HG03159 (cell line): ENCODE results near the gene NIPSNAP2.
"Not testable (repeated sequence)": the region's sequence is repeated elsewhere in the genome, so short reads cannot be mapped to it uniquely, and the experiment has no call there.

ENCODE experiments used
- ATAC-seq: cut with Tn5 transposase; IDR thresholded peaks from one replicate; pipeline ENCODE4 v1.9.1; 2021; ENCODE audit warnings: mild to moderate bottlenecking, moderate library complexity; ENCODE audit not compliant: unreplicated experiment

NIPSNAP2 gene

DNA sequence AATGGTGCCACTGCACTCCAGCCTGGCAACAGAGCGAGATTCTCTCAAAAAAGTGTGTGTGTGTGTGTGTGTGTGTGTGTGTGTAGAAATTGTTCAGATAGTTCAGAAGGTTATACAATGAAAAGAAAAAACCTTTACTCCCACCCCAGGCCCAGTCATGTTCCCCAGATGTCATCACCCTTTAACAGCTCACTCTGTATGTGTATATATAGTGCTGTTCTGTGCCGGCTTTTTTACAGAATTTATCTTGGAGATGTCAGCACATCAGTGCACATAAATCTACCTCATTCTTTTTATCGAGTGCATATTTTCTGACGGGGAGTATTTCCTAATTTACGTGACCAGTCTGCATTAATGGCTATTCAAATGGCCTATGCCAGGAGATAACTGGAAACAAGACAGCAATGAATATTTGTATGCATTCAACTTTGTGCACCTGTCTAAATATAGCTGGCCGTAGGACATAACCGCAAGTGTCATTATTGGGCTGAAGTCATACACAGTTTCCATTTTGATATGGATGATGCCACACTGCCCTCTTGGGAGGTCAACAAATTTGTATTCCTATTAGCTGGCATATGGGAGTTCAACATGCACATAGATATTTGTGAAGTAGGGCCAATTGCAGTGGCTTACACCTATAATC is 11.7 kb downstream of the NIPSNAP2 start:
- no peak for ATAC-seq

DNA sequence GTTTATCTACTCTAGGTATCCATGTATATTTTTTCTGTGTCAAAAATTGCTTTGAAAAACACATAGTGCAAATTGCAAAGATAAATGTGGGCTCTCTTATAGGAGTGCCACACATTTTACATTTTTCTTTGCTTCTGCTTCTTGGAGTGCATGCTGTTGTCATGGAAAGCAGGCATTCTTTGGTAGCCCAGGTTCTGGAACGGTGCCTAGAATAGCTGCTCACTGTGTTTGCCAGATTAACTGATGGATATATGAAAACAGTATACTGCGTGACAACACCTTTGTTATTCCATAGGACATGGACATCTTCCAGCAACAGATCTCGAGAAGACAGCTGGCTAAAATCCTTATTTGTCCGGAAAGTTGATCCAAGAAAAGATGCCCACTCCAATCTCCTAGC is 13.4 kb downstream of the NIPSNAP2 start:
- no peak for ATAC-seq

DNA sequence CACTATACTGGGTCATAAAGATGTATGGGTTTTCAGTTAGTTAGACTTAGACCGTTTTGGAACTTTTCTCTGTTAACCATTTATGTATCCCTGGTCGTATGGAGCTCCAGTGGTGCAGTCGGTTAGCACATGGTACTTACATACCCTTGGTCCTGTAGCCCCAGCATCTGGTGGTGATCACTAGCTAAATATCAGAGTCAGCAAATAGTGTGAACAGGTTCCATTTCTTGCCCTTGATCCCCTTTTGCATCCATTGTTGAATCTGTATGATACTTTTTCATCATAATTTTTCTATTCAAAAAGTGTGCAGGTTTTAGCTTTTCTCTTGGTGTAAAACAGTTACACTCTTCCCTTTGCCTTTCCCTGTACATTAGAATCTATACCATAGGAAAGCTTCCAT is 15.9 kb downstream of the NIPSNAP2 start:
- no peak for ATAC-seq

DNA sequence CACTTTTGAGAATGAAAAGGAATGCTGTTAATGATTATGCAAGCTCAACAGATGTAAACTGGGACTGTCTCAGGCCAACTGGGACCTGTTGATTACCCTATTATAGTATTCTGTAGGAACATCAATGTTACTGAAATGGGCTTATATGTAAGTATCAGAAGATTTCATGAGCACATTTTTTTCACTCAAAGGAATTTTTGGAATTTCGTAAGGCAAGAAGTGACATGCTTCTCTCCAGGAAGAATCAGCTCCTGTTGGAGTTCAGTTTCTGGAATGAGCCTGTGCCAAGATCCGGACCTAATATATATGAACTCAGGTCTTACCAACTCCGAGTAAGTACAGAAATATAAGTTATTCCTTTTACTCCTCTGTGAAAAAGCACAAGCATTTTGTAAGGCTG is 19.2 kb downstream of the NIPSNAP2 start:
- no peak for ATAC-seq

DNA sequence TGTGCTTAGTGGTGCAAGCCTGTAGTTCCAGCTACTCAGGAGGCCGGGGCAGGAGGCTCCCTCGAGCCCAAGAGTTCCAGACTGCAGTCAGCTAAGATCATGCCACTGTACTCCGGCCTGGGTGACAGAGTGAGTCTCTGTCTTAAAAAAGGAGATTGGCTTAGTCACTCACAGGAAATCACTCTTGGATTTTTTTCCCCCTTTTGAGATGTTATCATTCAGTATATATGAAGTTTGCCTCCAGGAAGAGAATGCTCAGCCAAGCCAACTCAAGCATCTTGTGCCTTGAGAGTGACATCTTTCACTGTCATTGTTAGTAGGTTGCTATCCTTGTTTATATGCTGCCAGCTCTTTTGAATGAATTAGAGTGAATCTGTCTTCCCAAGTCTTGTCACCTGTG is 28.0 kb downstream of the NIPSNAP2 start:
- no peak for ATAC-seq

DNA sequence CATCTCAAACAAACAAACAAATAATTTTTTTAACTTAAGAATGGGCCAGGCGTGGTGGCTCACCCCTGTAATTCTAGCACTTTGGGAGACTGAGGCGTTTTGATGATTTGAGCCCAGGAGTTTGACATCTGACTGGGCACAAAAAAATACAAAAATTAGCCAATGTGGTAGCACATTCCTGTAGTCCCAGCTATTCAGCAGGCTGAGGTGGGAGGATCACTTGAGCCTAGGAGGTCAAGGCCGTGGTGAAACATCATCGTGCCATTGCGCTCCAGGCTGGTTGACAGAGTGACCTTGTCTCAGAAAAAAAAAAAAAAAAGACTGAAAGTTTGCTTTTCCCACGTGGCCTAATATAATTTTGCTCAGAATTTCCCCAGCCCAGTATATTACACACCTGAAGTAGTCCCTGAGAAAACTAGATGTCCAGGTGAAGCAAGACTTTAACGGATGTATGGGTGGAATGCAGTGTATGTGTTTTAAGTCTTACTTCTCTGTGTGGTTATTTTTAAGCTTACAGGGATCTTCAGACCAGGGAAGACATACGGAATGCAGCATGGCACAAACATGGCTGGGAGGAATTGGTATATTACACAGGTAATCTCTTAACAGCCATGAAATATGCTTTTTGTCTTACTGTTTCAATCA is 32.6 kb downstream of the NIPSNAP2 start:
- ATAC-seq = no peak

DNA sequence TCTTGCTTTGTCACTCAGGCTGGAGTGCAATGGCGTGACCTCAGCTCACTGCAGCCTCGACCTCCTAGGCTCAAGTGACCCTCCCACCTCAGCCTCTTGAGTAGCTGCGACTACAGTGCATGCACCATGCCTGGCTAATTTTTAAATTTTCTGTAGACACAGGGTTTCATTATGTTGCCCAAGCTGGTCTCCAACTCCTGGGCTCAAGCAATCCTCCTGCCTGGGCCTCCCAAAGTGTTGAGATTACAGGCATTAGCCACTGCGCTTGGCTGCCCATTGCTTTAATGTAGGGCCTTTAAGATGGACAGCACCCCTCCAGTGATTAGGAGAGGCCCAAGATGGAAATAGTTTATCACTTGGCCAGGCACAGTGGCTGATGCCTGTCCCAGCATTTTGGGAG is 39.4 kb downstream of the NIPSNAP2 start:
- no peak for ATAC-seq

DNA sequence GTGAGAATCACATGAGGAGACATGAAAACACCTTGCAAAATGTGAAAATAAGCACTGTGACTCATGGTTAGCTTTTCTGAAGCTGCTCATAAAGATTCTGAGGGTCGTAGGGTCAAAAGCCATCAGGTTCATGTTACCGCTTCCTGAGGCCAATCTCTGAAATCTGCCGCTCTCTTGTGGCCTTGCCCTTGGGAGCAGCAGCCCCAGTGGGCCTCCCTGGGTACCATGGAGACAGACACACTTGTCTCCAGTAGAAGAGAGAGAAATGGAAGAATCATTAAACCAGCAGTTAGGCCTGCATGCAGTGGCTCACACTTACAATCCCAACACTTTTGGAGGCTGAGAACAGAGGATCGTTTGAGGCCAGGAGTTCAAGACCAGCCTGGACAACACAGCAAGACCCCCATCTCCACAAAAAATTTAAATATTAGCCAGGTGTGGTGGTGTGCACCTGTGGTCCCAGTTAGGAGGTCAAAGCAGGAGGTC is 42.8 kb downstream of the NIPSNAP2 start:
- no peak for ATAC-seq

DNA sequence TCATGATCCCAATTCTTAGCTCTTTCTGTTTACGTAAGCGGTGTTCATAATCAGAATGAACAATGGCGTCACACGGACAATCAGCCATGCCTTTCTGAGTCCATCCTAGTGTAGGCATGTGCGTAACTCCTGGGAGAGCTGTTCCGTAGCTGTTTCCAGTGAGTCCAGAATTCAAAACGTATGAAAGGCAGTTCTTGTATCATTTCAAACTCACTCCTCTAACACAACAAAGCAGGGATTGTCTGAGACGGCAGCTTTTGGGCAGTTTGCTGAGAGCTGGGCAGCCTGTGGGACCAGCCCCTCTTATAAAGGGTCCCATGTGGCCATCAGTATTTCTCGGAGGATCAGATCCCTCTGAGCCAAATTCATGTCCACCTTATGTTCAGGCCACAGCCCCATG is 43.5 kb downstream of the NIPSNAP2 start:
- ATAC-seq = no peak

DNA sequence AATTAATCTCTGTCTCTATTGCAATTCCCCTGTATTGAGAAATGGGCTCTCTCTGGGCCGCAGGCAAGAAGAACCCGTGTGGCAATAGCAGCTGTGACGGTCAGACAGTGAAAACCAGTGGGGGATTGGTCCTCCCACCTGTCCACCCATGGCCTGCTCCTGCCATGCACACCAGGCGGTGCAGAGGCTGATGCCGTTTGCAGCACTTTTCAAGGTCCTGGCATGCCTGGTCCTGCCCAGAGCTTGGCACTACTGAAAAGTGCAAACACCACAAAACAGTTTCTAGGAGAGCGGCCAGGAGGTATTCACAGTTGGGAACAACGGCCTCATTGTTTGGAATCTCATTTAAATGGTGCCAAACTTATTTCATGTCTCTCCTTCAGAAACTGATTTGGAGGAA is 45.3 kb downstream of the NIPSNAP2 start:
- ATAC-seq = no peak

DNA sequence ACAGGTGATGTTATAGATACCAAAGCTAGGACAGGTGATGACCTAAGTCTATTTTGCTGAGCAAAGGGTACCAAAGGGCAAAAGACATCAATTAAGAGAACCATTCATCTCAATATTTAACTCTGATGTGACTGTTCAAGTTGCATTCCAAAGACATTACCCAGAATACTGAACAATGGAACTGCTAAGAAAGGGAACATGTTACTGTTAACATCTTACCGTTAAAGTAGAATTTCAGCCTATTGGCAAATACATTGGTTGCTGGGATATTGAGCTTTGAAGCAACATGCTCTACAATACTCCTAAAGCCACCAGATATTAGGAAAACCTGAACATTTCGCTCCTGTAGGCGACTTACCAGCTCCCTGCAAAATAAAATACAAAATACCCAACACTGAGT is 52.6 kb downstream of the NIPSNAP2 start:
- ATAC-seq = not testable (repeated sequence)

DNA sequence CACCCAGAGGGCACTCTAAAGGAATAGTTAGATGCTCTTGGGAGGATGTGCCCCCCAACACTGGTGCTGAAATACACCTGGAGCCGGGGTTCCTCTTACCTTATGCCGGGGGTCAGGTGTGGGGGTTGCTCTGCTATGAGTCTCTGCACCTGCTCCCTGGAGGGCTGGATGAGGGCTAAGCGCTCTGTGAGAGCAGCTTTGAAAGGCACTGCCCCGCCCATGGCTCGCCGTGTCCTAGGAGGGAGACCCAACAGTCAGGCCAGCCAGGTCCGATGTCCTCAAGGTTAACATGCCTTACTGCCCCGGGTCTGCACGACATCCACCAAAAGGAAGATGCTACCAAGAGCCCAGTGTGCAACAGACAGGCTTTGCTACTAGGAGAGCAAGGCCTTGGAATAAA is 55.1 kb downstream of the NIPSNAP2 start:
- no peak for ATAC-seq

DNA sequence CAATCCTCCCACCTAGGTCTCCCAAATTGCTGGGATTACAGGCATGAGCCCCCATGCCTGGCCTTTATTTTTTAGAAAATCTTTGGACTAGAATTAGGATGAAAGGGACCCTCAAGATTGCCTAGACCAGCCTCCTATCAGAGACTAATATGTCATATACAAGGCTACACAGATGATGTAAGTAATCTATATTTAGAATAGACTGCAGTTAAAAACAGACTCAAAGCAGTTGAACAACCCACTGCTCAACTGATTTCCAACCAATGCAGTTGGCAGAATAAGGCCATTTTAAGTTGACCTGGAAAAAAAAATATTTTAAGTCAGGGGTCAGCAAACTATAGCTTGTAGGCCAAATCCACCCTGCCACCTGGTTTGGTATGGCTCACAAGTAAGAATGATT is 59.1 kb downstream of the NIPSNAP2 start:
- no peak for ATAC-seq

DNA sequence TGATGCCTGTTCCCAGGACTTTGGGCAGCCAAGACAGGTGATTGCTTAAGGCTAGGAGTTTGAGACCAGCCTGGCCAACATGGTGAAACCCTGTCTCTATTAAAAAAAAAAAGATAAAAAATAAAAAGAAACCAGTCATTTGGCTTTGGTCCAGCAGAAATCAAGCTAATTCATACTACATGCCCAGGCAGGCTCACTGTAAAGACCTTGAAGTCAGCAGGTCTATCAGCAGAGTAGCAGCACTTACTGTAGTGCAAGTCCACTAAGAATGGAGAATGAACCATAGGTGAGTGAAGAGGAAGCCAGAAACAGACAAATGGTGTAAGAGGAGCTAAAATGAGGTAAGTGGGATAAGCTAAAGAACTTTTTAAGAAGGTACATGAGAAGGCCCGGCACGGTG is 62.2 kb downstream of the NIPSNAP2 start:
- ATAC-seq = no peak

DNA sequence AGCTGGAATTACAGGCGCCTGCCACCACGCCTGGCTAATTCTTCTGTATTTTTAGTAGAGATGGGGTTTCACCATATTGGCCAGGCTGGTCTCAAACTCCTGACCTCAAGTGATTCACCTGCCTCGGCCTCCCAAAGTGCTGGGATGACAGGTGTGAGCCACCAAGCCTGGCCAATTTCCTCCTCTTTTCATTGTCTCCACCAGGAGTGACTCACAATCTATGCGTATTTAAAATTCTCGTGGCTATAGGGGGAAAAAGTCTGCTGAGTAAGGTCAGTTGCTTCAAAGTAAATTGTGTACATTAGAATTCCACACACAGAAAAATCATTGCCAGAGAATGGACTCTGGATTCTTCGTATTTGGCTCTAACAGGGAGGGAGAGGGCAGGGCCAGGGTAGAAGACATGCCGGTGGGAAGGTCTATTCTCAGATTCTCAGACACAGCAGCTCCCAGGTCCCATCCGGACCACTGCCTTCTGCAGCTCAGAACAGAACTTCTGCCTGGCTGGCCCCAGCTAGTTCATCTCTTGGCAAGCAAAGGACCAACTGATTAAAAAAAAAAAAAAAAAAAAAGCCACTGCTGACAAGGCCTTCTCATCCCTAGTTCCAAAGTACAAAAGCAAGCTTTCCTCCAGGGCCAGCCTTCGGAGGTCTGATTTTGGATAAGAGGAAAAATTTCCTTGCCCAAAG is 64.7 kb downstream of the NIPSNAP2 start:
- no peak for ATAC-seq

DNA sequence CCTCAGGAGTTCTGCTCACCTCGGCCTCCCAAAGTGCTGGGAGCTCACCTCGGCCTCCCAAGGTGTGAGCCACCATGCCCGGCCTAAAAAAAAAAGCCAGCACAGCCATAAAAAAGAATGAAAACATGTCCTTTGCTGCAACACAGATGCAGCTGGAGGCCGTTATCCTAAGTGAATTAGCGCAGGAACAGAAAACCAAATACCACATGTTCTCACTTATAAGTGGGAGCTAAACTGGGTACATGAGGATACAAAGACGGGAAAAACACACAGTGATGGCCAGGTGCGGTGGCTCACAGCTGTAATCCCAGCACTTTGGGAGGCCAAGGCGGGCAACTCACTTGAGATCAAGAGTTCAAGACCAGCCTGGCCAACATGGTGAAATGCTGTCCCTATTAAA is 66.0 kb downstream of the NIPSNAP2 start:
- ATAC-seq = no peak

DNA sequence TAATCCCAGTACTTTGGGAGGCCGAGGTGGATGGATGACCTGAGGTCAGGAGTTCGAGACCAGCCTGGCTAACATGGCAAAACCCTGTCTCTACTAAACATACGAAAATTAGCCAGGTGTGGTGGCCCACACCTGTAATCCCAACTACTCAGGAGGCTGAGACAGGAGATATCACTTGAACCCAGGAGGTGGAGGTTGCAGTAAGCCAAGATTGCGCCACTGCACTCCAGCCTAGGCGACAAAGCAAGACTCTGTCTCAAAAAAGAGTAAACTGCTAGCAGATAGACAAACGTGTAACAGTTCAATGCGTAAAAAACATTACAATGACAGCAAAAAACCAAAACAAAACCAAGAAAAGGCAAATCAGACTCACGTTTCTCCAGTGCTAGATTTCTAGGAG is 67.2 kb downstream of the NIPSNAP2 start:
- ATAC-seq = not testable (repeated sequence)

DNA sequence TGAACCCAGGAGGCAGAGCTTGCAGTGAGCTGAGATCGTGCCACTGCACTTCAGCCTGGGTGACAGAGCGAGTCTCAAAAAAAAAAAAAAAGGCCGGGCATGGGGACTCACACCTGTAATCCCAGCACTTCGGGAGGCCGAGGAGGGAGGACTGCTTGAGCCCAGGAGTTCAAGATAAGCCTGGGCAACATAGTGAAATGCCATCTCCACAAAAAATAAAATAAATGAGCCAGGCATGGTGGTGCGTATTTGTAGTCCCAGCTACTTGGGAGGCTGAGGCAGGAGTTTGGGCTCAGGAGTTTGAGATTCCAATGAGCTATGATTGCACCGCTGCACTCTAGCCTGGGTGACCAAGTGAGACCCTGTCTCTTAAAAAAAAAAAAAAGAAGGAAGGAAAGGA is 68.2 kb downstream of the NIPSNAP2 start:
- not testable (repeated sequence) for ATAC-seq

DNA sequence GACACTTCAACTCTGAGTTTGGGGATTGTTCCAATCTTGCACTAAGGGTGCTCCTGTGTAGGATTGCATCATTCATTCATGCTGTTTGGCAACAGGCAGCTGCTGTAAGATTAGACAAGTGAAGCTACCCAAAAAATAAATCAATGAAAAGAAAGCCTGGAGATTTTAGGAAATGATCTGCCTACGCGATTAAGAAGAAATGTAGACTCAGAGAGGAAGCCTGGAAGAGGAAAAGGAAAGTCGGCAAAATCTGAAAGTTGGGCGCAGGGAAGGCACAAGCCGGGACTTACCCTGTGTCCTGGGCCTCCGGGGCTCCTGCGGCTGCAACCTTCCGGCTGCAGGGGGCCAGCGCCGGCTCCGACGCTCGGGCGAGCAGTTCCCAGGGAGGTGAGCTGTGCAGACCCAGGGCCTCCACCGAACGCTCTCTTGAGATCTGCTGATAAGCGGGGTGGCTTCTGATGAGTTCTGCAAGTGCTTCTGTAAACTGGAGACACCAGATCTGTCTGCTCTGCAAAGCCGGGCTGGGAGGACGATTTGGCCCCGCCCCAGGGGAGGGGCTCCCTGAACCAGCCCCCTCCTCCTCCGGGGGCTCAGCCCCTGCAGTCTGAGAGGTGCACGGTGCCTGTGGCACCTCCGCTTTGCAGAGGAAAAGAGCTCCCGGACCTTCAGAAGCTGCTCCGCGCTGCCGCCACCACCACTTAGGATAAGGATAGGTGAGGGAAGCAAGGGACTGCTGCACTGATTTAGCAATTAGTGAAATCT is 69.5 kb downstream of the NIPSNAP2 start:
- peak; percentile 95 for ATAC-seq

DNA sequence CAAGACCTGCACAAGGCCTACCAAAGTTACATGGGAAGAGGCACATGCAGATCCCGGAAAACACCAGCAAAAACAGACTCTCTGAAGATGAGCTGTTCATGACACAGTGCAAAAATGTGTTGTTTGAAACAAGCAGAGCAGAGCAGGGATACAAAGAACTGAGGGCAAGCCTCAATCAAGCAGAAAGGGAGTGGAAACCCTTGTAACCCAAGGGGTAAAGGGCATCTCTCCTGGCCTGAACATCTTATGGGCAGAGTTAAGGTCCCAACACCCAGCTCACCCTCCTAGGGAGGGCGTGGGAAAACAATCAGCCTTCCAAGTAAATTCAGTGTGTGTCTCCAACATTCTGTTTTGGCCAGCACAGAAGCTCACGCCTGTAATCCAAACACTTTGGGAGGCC is 76.3 kb downstream of the NIPSNAP2 start:
- ATAC-seq = no peak

DNA sequence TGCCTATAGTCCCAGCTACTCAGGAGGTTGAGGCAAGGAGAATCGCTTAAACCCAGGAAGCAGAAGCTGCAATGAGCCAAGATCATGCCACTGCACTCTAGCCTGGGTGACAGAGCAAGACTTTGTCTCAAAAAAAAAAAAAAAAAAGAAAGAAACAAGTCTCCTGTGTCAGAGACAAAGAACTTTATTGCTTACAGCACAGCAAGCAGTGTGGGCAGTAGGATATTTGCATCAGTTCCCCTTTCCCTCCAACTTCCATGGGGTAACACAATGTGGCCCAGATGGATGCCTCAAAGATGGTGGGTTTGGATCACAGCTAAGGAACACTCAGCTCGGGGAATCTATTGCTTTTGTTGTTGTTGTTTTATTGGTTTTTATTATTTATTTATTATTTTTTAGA is 81.4 kb downstream of the NIPSNAP2 start:
- ATAC-seq = not testable (repeated sequence)
